NT2/D1 (cell line): Measurements from ENCODE around the gene FIBCD1.

Source experiments
- SUZ12 ChIP-seq: IDR thresholded peaks from 2 replicates; pipeline ENCODE4 v1.6.1; 2011; ENCODE audit not compliant: insufficient read length, insufficient read depth; ENCODE audit errors: extremely low read depth
- ZNF274 ChIP-seq: IDR thresholded peaks from 2 replicates; pipeline ENCODE4 v1.6.1; 2011; ENCODE audit warnings: mild to moderate bottlenecking, low read depth, low read length

GRCh38 chr9:130878295-130878694 lies 60.8 kb downstream of the FIBCD1 start:
- TF ChIP-seq ZNF274 (no peak), SUZ12 (no peak)
